ENCODE data around the gene CSRNP3. TPM values are rescaled to one million over a fixed set of nuclear protein-coding genes. Genes with fewer than 3 reads are reported as not detected.

Gene CSRNP3, protein sequence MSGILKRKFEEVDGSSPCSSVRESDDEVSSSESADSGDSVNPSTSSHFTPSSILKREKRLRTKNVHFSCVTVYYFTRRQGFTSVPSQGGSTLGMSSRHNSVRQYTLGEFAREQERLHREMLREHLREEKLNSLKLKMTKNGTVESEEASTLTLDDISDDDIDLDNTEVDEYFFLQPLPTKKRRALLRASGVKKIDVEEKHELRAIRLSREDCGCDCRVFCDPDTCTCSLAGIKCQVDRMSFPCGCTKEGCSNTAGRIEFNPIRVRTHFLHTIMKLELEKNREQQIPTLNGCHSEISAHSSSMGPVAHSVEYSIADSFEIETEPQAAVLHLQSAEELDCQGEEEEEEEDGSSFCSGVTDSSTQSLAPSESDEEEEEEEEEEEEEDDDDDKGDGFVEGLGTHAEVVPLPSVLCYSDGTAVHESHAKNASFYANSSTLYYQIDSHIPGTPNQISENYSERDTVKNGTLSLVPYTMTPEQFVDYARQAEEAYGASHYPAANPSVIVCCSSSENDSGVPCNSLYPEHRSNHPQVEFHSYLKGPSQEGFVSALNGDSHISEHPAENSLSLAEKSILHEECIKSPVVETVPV
- 0.91 and 1.0 TPM in 2 replicates for total RNA-seq

DNA sequence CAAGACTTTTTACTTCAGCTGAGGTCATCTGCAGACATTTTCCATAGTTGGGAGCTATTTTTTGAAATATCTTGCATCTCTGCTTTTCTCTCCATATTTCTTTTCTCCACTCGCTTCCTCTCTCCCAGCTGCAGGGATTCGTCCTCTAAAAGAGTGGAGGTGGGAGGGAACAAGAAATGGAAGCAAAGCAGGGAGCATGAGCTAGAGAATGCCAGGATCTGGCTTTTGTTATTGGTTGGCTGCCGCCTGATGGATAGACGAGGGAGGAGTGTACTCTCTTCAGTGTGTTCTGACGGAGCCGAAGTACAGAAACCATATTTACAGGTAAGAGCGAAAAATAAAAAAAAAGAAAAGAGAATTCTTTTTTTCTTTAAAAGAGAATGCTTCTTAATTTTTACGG lies at the start of gene CSRNP3:
TSS of gene CSRNP3 (plus strand) at position 282 of the 400 bp plus-strand sequence. CDS start 125,368 bp downstream, outside the sequence.

Other genes starting within 250 kb of the CSRNP3 start
- 0.08 and 0.26 TPM in 2 replicates for gene SCN2A, start 230.3 kb upstream of the CSRNP3 start, total RNA-seq

Measured in epithelial cell of alveolus of lung (primary cell).